NOMO-1 treated with DMSO at 0.1 percent for 48 hours (cell line): ENCODE results near the gene RELB.
"Not testable (repeated sequence)": the region's sequence is repeated elsewhere in the genome, so short reads cannot be mapped to it uniquely, and the experiment has no call there.

Source experiments
- DNase-seq: peaks from one replicate; lab custom pipeline; 2025; ENCODE audit not compliant: unreplicated experiment; lab: John Stamatoyannopoulos, UW

The RELB gene

DNA sequence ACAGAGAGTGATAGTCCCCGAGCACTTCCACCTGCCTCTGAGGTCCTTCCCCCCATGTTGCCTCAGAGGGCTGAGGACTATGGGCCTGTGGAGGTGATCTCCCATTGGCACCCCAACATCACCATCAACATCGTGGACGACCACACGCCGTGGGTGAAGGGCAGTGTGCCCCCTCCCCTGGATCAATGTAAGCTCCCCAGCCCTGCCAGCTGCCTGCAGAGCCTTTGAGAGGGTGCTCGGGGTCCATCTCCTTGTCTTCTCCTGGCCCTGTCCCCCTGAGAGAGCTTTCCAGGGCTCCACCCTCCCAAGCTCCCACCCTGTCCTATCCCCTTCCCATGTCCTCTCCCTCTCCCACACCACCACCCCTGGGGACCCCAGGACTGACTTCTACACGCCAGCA is 14.9 kb upstream of the RELB start:
- DNase-seq, result no peak

DNA sequence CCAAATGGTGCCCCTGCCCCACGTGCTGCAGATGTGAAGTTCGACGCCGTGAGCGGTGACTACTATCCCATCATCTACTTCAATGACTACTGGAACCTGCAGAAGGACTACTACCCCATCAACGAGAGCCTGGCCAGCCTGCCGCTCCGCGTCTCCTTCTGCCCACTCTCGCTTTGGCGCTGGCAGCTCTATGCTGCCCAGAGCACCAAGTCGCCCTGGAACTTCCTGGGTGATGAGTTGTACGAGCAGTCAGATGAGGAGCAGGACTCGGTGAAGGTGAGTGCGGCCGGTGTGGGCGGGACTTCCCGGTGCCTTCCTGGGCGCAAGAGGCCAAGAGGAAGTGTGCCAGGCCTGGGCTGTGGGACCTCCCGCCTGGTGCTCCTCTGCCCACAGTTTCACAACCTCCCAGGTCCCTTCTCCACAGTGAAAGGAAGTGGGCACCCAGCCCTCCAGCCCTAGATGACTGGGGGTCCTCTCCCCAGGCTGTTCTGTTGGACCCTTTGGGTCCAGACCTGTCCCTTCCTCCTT is 14.1 kb upstream of the RELB start:
- DNase-seq, result no peak

DNA sequence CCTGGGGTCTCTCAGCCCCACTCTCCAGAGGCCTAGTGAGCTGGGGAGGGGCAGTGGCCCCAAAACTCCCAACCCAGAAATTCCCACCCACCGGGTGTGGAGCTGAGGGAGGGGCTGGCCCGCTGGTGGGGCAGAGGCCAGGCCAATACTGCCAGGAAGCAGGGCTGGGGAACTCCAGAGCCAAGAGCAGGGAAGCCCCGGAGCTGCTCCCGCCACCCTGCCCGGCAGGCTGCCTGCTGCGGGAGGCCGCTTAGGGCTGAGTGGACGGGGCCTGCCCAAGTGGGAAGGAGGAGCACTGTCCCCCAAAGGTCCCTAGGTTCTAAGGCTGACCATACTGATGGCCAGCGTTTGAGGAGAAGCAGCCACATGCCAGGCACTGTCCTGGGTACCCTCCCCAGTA is 13.0 kb upstream of the RELB start:
- no peak for DNase-seq

DNA sequence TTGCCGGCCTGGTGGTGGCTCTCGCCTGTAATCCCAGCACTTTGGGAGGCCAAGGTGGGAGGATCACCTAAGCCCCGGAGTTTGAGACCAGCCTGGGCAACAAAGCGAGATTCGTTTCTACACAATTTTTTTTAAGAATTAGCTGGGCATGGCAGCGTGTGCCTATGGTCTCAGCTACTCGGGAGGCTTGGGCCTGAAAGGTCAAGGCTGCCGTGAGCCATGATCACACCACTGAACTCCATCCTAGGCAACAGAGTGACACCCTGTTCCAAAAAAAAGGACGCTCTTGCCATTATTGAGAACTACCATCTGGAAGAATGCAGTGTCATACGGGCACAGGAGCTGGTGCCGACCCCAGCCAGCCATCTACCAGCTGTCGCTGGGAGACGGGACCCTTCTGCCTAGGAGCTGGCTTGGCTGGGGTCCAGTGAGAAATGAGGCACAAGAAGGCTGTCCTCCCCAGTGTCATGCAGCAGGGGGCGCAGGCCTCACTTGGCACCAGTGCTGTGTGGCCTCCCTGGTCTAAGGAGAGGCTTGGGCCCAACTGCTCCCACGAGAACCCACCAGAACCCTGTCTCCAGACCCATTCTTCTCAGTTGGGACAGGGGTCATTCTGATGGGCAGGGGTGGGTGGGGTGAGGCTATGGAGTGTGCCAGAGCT is 12.2 kb upstream of the RELB start:
- peak; percentile 54 for DNase-seq

DNA sequence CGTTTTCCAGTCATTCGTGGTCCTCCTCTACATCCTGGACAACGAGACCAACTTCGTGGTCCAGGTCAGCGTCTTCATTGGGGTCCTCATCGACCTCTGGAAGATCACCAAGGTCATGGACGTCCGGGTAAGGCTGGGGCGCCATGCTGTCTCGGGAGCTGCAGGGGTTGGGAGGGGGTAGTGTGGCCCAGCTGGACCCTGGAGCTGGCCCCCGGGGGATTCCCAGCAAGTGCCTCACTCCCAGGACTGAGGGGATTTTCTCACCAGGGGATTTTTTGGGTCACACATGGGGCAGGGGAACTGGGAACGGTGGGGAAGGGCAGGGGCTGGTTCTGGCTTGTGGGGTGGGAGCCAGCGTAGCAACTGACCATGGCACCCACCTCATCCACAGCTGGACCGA is 10.8 kb upstream of the RELB start:
- DNase-seq, result no peak

DNA sequence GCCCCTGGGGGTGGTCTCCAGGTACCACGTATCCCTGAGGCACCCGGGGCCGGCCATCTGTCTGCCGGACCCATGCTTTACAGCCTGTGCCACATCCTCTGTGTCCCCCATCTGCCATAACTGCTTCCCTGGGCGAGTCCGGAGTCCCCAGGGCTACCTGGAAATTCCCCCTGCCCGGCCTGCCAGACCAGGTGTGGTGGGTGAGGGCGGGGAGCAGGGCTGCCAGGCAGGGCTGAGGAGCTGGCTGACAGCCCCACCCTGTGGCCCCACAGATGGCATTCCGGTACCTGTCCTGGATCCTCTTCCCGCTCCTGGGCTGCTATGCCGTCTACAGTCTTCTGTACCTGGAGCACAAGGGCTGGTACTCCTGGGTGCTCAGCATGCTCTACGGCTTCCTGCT is 10.3 kb upstream of the RELB start:
- DNase-seq, result no peak

DNA sequence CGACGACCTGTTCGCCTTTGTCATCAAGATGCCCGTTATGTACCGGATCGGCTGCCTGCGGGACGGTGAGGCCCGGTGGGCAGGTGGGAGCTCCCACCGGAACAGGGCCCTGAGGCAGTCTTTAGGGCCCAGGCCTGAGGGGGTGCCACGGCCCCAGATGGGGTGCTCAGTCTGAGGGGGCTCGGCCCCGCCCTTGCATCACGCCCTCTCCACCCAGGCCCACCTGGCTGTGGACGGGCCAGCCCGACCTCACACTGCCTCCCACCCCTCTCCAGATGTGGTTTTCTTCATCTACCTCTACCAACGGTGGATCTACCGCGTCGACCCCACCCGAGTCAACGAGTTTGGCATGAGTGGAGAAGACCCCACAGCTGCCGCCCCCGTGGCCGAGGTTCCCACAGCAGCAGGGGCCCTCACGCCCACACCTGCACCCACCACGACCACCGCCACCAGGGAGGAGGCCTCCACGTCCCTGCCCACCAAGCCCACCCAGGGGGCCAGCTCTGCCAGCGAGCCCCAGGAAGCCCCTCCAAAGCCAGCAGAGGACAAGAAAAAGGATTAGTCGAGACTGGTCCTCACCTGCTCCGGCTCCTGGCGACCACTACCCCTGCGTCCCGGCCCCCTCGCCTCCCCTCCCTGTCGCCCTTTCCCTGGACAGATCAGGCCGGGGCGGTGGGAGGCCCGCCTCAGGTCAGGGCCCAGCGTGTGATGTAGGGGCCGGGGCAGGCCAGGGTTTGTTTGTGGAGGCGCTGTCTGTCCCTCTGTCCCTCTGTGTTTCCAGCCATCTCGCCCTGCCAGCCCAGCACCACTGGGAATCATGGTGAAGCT is 8.7 kb upstream of the RELB start:
- DNase-seq, result no peak

DNA sequence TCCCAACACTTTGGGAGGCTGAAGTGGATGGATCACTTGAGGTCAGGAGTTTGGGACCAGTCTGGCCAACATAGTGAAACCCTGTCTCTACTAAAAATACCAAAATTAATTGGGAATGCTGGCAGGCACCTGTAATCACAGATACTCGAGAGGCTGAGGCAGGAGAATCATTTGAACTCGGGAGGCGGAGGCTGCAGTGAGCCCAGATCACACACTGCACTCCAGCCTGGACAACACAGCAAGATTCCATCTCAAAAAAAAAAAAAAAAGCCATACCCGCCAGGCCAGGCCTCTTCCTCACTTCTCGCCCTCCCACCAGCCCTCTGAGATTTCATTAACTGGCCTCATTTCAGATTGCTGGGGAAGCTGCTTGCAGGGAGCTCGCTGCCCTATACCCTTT is 7.7 kb upstream of the RELB start:
- no peak for DNase-seq

DNA sequence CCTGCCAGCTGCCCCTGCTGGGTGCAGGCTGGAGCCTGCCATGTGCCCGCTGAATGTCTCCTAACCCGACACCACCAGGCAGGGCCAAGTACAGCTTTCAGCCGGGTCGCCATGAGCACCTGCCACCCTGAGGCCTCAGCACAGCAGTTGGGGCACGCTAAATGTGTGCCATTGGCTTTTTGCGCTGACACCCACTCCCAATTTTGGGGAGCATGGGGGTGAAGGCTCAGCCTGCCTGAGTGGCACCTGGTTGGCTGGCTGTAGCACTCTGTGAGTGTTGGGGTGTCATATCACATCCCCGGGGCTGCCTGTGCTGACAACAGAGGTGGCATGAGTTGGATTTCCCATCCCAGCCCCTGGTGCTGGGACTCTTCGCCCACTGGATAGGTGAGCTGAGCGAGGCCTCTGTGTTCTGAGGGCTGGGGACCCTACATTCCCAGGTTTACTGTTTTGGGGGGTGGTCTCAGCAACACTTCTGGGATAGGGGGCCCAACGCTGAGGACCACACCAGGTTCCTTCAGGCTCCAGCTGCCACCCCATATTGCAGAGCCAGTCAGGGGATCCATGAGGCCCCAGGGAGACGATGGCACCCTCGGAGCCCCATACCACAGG is 7.2 kb upstream of the RELB start:
- no peak for DNase-seq

DNA sequence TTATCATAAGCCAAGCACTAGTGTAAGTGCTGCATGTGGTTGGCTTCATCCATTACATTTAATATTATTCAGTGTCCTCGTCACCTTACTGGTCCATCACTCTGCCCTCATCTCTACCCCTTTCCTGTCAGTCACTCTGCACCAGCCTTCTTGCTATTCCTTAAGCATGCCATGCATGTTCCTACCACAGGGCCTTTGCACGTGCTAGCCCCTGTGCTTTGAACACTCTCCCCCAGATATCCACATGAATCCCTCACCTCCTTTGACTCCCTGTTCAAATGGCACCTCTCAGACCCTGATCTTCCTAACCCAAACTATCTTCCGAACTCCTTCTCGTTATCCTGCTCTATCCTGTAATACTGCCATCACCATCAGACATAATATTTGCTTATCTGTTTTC is 3.2 kb upstream of the RELB start:
- no peak for DNase-seq

DNA sequence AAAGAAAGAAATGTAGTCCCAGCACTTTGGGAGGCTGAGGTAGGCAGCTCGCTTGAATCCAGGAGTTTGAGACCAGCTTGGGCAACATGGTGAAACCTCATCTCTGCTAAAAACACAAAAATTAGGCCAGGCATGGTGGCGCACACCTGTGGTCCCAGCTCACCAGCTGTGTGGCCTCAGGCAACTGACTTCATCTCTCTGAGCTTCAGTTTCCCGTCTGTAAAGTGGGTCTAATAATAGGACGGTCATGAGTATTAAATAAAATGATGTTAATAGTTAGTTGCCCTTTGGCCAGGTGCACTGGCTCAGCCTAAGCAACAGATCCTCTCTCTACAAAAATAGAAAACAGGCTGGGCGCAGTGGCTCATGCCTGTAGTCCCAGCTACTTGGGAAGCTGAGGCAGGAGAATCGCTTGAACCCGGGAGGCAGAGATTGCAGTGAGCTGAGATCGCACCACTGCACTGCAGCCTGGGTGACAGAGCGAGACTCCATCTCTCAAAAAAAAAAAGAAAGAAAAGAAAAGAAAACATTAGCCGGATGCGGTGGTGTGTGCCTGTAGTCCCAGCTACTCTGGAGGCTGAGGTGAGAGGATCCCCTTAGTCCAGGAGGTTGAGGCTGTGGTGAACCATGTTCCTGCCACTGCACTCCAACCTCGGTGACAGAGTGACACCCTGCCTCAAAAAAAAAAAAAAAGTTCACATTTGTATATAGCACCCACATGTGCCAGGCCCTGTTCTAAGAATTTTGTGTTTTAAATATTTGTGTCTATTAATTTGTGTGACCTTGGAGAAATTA is 1.9 kb upstream of the RELB start:
- DNase-seq, result not testable (repeated sequence)

DNA sequence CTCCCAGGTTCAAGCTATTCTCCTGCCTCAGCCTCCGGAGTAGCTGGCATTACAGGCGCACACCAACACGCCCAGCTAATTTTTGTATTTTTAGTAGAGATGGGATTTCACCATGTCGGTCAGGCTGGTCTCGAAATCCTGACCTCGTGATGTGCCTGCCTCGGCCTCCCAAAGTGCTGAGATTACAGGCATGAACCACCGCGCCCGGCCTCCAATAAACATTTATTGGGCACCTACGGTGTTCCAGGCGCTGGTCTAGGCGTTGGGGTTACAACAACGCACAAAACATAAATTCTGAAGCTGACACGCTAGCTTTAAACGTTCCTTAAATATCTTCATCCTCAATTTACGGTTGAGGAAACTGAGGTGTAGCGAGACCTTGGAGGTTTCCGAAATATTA is 599 bp upstream of the RELB start:
- not testable (repeated sequence) for DNase-seq

DNA sequence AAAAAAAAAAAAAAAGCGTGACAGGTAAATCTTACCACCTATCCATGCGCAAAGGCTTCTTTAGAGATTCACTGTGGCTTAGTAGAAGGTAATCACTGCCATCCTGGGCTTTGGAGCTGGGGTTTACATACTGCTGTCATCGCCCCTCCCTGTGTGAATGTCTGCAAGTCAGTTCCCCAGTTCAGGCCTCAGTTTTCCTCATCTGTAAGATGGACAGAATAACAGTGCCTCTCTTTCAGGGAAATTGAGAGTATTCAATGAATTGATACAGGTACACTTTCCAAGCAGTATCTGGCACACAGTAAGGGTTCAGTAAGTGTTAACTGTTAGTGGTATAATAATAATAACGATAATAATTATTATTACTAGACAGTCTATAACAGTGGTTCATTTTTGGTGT is 2.2 kb downstream of the RELB start:
- DNase-seq, result no peak

DNA sequence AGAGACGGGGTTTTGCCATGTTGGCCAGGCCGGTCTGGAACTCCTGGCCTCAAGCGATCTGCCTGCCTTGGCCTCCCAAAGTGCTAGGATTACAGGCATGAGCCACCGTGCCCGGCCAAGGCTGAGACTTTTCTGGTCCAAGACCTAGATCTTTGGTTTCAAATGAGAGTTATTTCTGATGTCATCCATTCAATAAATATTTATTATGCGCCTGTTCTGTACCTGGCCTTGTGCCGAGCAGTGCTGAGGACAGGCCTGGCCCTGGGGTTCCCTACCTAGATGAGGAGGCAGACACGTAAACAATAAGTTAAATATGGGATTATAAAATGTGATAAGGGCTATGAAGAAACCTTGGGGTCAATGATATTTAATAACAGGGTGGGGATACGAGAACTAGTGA is 4.5 kb downstream of the RELB start:
- no peak for DNase-seq

DNA sequence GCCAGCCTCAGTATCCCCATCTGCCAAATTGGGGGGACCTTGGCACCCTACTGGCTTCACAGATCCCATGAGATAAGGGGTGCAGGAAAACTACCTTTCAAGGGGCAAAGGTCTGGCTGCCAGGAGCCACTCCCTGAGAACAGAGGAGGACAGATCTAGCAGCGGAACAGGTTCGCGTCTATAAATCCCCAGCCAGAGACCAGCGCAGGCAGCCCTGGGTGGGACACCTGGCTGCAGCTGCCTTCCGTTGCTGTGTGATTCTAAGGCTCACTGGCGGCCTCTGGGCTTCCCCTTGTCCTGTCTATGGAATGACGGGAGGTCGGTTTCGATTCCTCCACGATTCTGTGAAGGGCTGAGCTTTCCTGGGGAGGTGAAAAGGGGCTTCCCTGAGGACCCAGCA is 7.3 kb downstream of the RELB start:
- DNase-seq, result no peak

DNA sequence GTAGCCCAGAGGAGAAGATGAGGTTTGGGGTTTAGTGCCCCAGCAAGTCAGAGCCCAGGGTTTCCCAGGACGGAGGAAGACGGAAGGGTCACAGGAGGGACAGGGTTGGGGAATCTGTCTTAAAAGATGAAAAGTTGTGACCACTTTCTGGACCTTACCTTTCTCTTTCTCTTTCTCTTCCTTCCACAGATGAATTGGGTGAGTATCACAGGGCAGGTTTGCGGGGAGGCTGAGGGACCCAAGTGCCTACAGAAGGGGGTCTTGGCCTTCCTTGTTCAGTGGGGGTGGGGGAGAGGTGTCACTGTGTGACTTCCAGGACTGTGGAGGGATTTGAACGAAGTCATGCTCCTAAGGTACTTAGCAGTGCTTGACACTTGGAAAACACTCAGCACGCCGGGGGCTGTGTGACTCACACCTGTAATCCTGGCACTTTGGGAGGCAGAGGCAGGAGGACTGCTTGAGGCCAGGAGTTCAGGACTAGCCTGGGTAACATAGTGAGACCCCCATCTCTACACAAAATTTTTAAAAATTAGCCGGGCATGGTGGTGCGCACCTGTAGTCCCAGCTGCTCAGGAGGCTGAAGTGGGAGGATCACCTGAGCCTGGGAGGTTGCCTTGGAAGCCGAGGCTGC is 8.5 kb downstream of the RELB start:
- DNase-seq, result no peak

DNA sequence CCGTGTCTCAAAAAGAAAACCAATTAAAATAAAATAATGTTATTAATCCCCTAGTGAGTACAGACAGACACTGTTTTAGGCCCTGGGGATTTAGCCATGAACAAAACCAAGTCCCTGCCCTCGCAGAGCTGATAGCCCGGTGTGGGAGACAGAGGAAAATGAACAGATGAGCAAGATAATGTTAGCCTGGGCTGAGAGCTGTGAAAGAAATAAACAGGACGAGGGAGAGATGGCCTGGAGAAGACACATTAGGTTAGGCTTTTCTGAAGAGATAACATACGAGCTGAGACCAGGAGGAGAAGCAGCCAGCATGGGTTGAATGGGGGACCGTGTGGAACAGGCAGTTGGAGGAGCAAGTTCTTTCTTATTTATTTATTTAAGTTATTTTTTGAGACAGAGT is 9.0 kb downstream of the RELB start:
- DNase-seq, result no peak

DNA sequence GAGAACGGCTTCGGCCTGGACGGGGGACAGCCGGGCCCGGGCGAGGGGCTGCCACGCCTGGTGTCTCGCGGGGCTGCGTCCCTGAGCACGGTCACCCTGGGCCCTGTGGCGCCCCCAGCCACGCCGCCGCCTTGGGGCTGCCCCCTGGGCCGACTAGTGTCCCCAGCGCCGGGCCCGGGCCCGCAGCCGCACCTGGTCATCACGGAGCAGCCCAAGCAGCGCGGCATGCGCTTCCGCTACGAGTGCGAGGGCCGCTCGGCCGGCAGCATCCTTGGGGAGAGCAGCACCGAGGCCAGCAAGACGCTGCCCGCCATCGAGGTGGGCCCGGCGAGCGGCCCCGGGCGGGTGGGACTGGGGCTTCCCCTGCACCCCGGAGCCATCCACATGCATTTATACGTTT is 10.7 kb downstream of the RELB start:
- DNase-seq, result no peak

DNA sequence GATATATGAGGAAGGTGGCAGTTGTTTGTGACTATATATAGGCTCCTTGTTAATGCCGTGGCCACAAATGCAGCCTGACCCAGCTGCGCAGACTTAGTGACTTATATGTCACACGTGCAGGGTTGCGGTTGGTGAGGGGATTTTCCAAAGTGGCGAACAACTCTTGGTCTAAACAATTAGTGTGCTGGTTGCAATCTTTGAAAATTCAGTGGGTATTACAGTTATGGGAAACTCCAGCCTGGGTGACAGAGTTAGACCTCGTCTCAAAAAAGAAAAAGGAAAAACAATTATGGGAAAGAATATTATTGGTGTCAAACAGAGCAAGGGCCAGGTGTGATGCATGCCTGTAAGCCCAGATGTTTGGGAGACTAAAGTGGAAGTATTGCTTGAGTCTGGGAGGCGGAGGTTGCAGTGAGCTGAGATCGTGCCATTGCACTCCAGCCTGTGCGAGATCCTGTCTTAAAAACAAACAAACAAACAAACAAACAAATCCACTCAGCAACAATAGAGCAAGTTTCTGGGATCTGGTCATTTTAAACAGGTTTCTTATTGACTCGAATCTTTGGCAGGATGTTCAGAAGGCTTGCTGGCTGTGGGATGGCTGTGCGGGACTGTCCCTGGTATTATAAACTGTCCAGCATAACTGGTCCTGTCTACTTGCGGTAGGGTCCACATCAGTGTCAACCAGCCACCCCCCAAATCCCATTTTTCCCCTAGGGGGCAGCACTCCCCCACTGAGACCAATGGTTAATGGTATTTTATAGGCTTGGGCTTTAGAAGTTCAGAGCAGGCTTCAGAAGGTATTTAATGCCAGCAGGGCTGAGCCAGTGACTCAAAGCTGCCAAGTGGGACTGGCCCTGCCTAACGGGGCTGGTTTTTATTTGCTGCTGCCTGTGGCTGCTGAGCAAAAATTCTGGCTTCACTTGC is 15.4 kb downstream of the RELB start:
- peak; percentile 78 for DNase-seq

DNA sequence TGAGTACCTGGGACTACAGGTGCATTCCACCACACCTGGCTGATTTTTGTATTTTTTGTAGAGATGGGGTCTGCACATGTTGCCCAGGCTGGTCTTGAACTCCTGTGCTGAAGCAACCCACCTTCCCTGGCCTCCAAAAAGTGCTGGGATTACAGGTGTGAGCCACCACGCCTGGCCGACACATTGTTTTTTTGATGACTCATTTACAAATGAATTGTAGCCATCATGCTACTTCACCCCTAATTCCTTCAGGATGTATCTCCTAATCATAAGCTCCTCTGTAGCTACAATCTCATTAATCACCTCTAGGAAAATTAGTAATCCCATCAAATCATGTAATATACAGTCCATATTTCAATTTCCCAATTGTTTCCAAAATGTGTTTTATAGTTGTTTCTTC is 17.9 kb downstream of the RELB start:
- DNase-seq, result no peak
